ENCODE measurements around the gene CCDC191. TPM values are rescaled to one million over a fixed set of nuclear protein-coding genes. Genes with fewer than 3 reads are reported as not detected.

The CCDC191 gene
- total RNA-seq, 1 donor from 2014 or later: 4.5 TPM

- no peak for TF ChIP-seq CTCF (conservative IDR thresholded peaks at IDR 0.05)
- Mint-ChIP-seq H3K4me1 (no peaks in the 10 kb centered on the region), H3K27me3 (ENCODE audit: low read depth) (peaks cover 3% of the 10 kb centered on the region), H3K36me3 (ENCODE audit: low read depth) (no peaks in the 10 kb centered on the region), H3K27ac (ENCODE audit: unreplicated experiment) (no peak overlapping the region), H3K4me3 (no peak overlapping the region), H3K9me3 (no peaks in the 10 kb centered on the region)
- DNase-seq (ENCODE audit: low read depth, low spot score): no peak
Measured at GRCh38 chr3:113914646-113915045, 141.7 kb downstream of the CCDC191 start.

Other genes starting within 250 kb of the CCDC191 start
- 1.6 and 2.4 TPM in 2 replicates for gene GRAMD1C, start 217.7 kb downstream of the CCDC191 start, total RNA-seq
- gene ZDHHC23, start 108.5 kb downstream of the CCDC191 start, total RNA-seq: 0.28 and 0.34 TPM in 2 replicates
- 40.2 and 46.5 TPM in 2 replicates for gene QTRT2, start 211 bp upstream of the CCDC191 start, total RNA-seq
- gene DRD3, start 122.5 kb upstream of the CCDC191 start, total RNA-seq: not detected in 2 replicates
- not detected in 2 replicates for gene ZNF80, start 181.1 kb upstream of the CCDC191 start, total RNA-seq
- gene TIGIT, start 237.5 kb upstream of the CCDC191 start, total RNA-seq: not detected in 2 replicates